ENCODE measurements around the gene MGMT. TPM values are rescaled to one million over a fixed set of nuclear protein-coding genes. Genes with fewer than 3 reads are reported as not detected.

MGMT gene
- total RNA-seq, 1 experiment from 2014 or later, result 21.1 TPM

DNA sequence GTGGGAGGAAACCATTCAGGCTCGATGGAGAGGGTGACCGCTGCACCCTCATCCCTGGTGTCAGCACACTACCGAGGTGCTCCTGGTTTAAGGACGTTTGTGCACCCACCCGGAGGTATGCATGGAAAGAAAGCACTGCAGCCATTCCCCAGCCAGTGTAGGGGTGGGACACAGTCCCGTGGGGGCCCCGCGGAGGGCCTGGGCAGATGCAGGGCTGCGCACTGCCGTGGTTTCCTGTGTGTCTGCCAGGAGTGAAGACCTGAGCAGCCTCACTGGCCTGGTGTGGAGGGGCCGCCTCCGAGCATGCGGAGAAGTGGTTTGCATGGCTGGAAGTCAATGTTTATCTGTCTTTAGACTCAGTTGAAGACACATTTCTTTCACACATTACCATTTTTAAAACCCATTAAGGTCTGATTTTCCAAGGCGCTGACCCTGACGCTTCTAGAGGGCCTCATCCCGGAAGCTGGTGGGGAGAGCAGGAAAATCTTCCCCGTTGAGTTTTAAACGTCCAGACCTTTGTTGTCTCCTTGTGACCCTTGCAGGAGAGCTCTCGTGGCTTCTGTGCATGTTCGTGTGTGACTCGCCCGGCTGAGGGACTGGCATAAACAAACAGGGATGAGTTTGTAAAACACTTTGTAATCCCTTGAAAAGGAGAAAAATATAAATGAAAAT is 188.1 kb downstream of the MGMT start:
- no peaks in the 10 kb centered on the region for H3K36me3 ChIP-seq
- H3K4me3 ChIP-seq, result no peak overlapping the region
- no peaks in the 10 kb centered on the region for H3K9me3 ChIP-seq
- no peak for DNase-seq
- no peaks in the 10 kb centered on the region for H3K27me3 ChIP-seq

DNA sequence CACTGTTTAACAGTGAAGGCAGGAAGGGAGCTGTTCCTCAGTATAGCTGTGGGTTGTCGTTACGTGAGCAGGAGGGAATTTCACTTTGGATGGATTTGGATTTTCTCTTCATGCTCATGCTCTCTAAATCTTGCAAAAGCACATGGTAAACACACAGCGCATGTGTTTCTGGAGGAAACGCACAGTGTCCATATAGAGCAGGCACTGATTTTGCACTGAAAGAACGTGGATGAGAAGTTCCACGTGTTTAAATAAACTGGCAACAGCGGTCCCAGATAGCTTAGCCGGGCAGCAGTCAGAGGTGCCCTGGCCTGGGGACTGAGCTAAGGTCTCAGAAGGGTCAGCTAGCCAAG is 188.6 kb downstream of the MGMT start:
- H3K27me3 ChIP-seq, result no peaks in the 10 kb centered on the region
- no peak overlapping the region for H3K4me3 ChIP-seq
- DNase-seq, result no peak
- H3K36me3 ChIP-seq, result no peaks in the 10 kb centered on the region
- H3K9me3 ChIP-seq, result no peaks in the 10 kb centered on the region

GRCh38 chr10:129656642-129657041 is 189.6 kb downstream of the MGMT start:
- DNase-seq, result no peak
- Histone ChIP-seq H3K9me3 (no peaks in the 10 kb centered on the region), H3K4me3 (no peak overlapping the region), H3K27me3 (no peaks in the 10 kb centered on the region), H3K36me3 (no peaks in the 10 kb centered on the region)

GRCh38 chr10:129657297-129658017 is 190.4 kb downstream of the MGMT start:
- Histone ChIP-seq H3K27me3 (no peaks in the 10 kb centered on the region), H3K36me3 (no peaks in the 10 kb centered on the region), H3K4me3 (no peak overlapping the region), H3K9me3 (no peaks in the 10 kb centered on the region)
- no peak for DNase-seq

GRCh38 chr10:129658376-129659072 is 191.5 kb downstream of the MGMT start:
- no peaks in the 10 kb centered on the region for H3K27me3 ChIP-seq
- H3K36me3 ChIP-seq, result no peaks in the 10 kb centered on the region
- DNase-seq, result no peak
- no peaks in the 10 kb centered on the region for H3K9me3 ChIP-seq
- no peak overlapping the region for H3K4me3 ChIP-seq

DNA sequence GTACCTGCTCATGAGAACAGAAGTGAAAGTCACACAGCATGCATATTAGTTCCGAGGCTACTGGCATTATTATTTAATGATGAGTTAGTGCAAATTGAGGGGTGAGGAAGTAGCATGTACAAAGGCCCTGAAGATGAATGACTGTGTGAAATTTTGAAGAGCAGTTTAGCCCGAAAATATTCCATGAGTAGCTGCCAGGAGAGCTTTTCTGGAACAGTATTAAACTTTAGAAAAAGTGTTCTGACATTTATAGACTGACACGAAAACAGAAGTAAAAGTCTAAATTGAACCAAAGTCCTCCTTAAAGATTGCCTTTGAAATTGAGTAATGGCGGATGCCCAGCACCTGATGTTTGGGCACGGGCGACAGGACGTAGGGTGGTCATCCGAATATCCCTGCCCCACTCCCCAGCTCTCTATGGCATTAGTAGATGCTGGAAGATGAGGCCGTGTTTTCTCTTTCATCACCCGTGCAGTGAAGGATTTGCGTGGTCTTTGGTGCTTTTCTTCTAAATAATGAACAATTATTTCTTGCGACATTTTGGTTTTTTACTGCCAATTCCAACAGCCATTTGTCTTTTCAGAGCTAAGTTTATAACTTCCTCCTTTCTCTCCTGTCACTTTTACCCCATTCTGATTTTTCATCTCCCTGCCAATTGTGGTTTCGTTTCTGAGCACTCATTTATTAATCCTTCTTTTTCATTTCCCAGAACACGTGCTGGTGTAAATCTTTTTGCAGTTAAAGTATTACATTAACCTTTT is 192.6 kb downstream of the MGMT start:
- DNase-seq, result no peak
- no peak overlapping the region for H3K4me3 ChIP-seq
- H3K27me3 ChIP-seq, result no peaks in the 10 kb centered on the region
- no peaks in the 10 kb centered on the region for H3K36me3 ChIP-seq
- no peaks in the 10 kb centered on the region for H3K9me3 ChIP-seq

DNA sequence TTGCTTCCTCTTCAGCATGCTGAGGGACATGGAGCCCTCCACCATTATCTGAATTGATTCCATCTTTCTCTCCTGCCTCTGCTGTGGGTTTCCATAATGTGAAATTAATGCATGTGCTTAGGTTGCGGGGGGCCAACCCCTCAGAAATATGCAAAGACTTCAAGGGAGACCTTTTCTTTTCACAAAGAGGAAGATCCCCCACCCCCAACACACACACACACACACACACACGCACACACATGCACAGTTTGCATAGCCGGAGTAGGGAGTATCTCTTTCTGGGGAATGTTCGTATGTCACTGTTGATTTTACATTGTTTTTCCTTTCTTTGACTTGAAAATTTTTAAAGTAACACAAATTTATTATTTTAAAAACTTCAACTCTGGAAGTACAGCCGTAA is 193.5 kb downstream of the MGMT start:
- no peak overlapping the region for H3K4me3 ChIP-seq
- H3K27me3 ChIP-seq, result no peaks in the 10 kb centered on the region
- H3K9me3 ChIP-seq, result no peaks in the 10 kb centered on the region

GRCh38 chr10:129662426-129662825 is 195.4 kb downstream of the MGMT start:
- Histone ChIP-seq H3K4me3 (no peak overlapping the region), H3K36me3 (no peaks in the 10 kb centered on the region)
- DNase-seq, result no peak

More for the DNA sequence above, 193.5 kb downstream of the MGMT start:
- DNase-seq, result no peak
- no peaks in the 10 kb centered on the region for H3K36me3 ChIP-seq

GRCh38 chr10:129670124-129670523 is 203.1 kb downstream of the MGMT start:
- no peak overlapping the region for H3K4me3 ChIP-seq
- H3K36me3 ChIP-seq, result no peaks in the 10 kb centered on the region
- DNase-seq, result no peak
- peaks cover 6% of the 10 kb centered on the region; the same call in 1 of the 2 replicates for H3K9me3 ChIP-seq
- H3K27me3 ChIP-seq, result no peaks in the 10 kb centered on the region

More at GRCh38 chr10:129662426-129662825, 195.4 kb downstream of the MGMT start:
- Histone ChIP-seq H3K9me3 (no peaks in the 10 kb centered on the region), H3K27me3 (no peaks in the 10 kb centered on the region)

GRCh38 chr10:129673292-129673691 is 206.3 kb downstream of the MGMT start:
- peaks cover 6% of the 10 kb centered on the region; the same call in 1 of the 2 replicates for H3K9me3 ChIP-seq
- H3K27me3 ChIP-seq, result no peaks in the 10 kb centered on the region
- no peak overlapping the region for H3K4me3 ChIP-seq
- H3K36me3 ChIP-seq, result no peaks in the 10 kb centered on the region
- DNase-seq, result no peak

GRCh38 chr10:129675027-129675769 is 208.2 kb downstream of the MGMT start:
- H3K9me3 ChIP-seq, result peaks cover 2% of the 10 kb centered on the region; the same call in 1 of the 2 replicates
- no peaks in the 10 kb centered on the region for H3K36me3 ChIP-seq
- no peaks in the 10 kb centered on the region for H3K27me3 ChIP-seq
- no peak overlapping the region for H3K4me3 ChIP-seq
- no peak for DNase-seq

DNA sequence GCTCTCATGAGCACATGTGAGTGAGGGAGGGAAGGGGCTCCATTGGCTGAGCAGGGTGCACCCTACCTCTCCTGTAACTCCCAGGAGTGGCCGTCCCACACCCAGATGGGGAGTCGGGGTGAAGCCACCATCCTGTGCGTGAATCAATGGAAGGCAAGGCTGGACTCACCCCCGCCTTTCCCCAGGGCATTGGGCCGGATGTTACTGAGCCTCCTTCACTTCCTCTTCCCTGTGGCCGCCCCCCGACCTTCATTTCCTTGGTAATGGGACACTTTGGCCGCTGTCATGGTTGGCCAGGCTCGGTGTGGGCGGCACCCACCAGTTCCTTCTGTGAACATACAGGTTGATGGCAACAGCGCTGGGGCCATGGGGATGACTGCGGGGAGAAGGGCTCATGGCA is 209.0 kb downstream of the MGMT start:
- Histone ChIP-seq H3K9me3 (no peaks in the 10 kb centered on the region; the same call in 1 of the 2 replicates), H3K36me3 (no peaks in the 10 kb centered on the region), H3K27me3 (no peaks in the 10 kb centered on the region), H3K4me3 (no peak overlapping the region)
- DNase-seq, result no peak

- no peaks in the 10 kb centered on the region for H3K9me3 ChIP-seq
- H3K4me3 ChIP-seq, result no peak overlapping the region
- no peaks in the 10 kb centered on the region for H3K27me3 ChIP-seq
- H3K36me3 ChIP-seq, result no peaks in the 10 kb centered on the region
- no peak for DNase-seq
These were observed 210.4 kb downstream of the MGMT start for GRCh38 chr10:129677377-129677927.

- Histone ChIP-seq H3K36me3 (no peaks in the 10 kb centered on the region), H3K27me3 (no peaks in the 10 kb centered on the region), H3K9me3 (no peaks in the 10 kb centered on the region), H3K4me3 (no peak overlapping the region)
- peak; percentile 14 for DNase-seq
These were observed 211.1 kb downstream of the MGMT start for GRCh38 chr10:129678186-129678585.

DNA sequence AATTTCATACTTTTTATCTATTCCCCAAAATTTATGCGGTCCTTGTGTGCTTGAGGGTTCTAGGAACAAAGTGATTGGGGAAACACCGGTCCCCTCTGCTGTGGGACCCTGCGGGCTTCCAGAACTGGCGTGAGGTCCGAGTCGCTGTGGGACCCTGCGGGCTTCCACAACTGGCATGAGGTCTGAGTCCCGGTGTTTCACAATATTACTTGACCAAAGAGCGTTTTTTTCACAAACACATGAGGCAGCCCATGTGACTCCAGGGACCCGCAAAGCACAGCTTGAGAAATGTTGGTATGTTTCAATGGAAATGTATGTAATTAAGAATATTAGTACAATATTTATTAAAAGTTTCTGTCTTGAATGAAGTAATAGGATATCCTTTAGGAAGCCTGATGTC is 212.2 kb downstream of the MGMT start:
- H3K27me3 ChIP-seq, result no peaks in the 10 kb centered on the region
- H3K9me3 ChIP-seq, result no peaks in the 10 kb centered on the region
- DNase-seq, result no peak
- H3K4me3 ChIP-seq, result no peak overlapping the region
- H3K36me3 ChIP-seq, result no peaks in the 10 kb centered on the region

Measured in MG63 (cell line).